CD4-positive, alpha-beta T cell treated with Interleukin-17A for 4 hours (primary cell): ENCODE data around the gene LAMA3.

ENCODE experiments used
- DNase-seq: peaks from one replicate; pipeline ENCODE4 v3.0.0-alpha.2; 2020; ENCODE audit warnings: mixed read lengths

LAMA3 gene

GRCh38 chr18:23953984-23954383 lies 264.7 kb downstream of the LAMA3 start:
- no peak for DNase-seq

GRCh38 chr18:23956483-23956882 lies 267.2 kb downstream of the LAMA3 start:
- no peak for DNase-seq

GRCh38 chr18:23958036-23958435 lies 268.8 kb downstream of the LAMA3 start:
- no peak for DNase-seq

- no peak for DNase-seq
Measured at GRCh38 chr18:23963443-23964165, 274.4 kb downstream of the LAMA3 start.

- peak; percentile 68 for DNase-seq
Measured at GRCh38 chr18:23964282-23965238, 275.3 kb downstream of the LAMA3 start.

- no peak for DNase-seq
Measured at GRCh38 chr18:23966909-23967308, 277.7 kb downstream of the LAMA3 start.

- peak; percentile 40 for DNase-seq
Measured at GRCh38 chr18:23967321-23968089, 278.3 kb downstream of the LAMA3 start.

GRCh38 chr18:23968638-23969604 lies 279.7 kb downstream of the LAMA3 start:
- no peak for DNase-seq

GRCh38 chr18:23969664-23970063 lies 280.4 kb downstream of the LAMA3 start:
- no peak for DNase-seq

GRCh38 chr18:23970161-23971096 lies 281.2 kb downstream of the LAMA3 start:
- DNase-seq = peak; percentile 72

- DNase-seq = no peak
Measured at GRCh38 chr18:23971097-23971440, 281.8 kb downstream of the LAMA3 start.

- no peak for DNase-seq
Measured at GRCh38 chr18:23971666-23972230, 282.5 kb downstream of the LAMA3 start.

- peak; percentile 37 for DNase-seq
Measured at GRCh38 chr18:23972453-23972852, 283.2 kb downstream of the LAMA3 start.

GRCh38 chr18:23977103-23977502 lies 287.9 kb downstream of the LAMA3 start:
- DNase-seq = no peak

- peak; percentile 40 for DNase-seq
Measured at GRCh38 chr18:23977719-23978483, 288.6 kb downstream of the LAMA3 start.

GRCh38 chr18:23981369-23981980 lies 292.2 kb downstream of the LAMA3 start:
- no peak for DNase-seq

- no peak for DNase-seq
Measured at GRCh38 chr18:23982155-23983079, 293.2 kb downstream of the LAMA3 start.

GRCh38 chr18:23983112-23983511 lies 293.9 kb downstream of the LAMA3 start:
- no peak for DNase-seq
